GM12878 (cell line): ENCODE measurements around the gene DESI1. TPM values are rescaled to one million over a fixed set of nuclear protein-coding genes. Genes with fewer than 3 reads are reported as not detected.

ENCODE experiments used
- ATAC-seq: fragments of 200-7000 bp; cut with Tn5 transposase; 3 replicates; pipeline ENCODE4 v1.9.1; 2020; ENCODE audit warnings: mild to moderate bottlenecking, moderate library complexity
- BruUV-seq: library from RNA; stranded (reverse); fragments of 400-500 nt; replicated peaks from 2 replicates; lab custom pipeline; 2021; lab: Mats Ljungman, UMichigan
- CTCF ChIA-PET: fragments of 300-600 bp; sonication (Branson Sonifier 250); formaldehyde crosslinking; extraction: SDS; loops from one replicate; lab custom pipeline; 2021; ENCODE audit warnings: inconsistent platforms; lab: Yijun Ruan, JAX
- POLR2A ChIA-PET: fragments of 350-600 bp; formaldehyde crosslinking; extraction: SDS; loops from one replicate; lab custom pipeline; 2021; ENCODE audit warnings: inconsistent platforms; lab: Charles Lee
- RAD21 ChIA-PET: fragments of 300-600 bp; sonication (Branson Sonifier 250); formaldehyde crosslinking; loops from one replicate; lab custom pipeline; 2023; ENCODE audit warnings: antibody characterized with exemption; ENCODE audit not compliant: unreplicated experiment; lab: Charles Lee
- SMC1A ChIA-PET: fragments of 300-600 bp; sonication (Branson Sonifier 250); formaldehyde crosslinking; loops from one replicate; lab custom pipeline; 2023; ENCODE audit not compliant: unreplicated experiment, uncharacterized antibody; lab: Charles Lee
- DNase-seq: peaks from one replicate; pipeline ENCODE4 v3.0.0-alpha.2; 2011; ENCODE audit warnings: low read depth, low spot score
- FAIRE-seq: peaks from 3 replicates; lab custom pipeline; 2011; peaks lifted over from hg19 to GRCh38; lab: Jason Lieb, UNC
- H2AFZ ChIP-seq: 2 replicates; pipeline ENCODE4 v1.6.0; 2011; ENCODE audit warnings: low read depth, low read length, control low read depth; ENCODE audit not compliant: control insufficient read depth
- H3K27ac ChIP-seq: 2 replicates; pipeline ENCODE4 v1.5.1; 2011; ENCODE audit warnings: control low read depth; ENCODE audit not compliant: control insufficient read depth, insufficient read depth
- H3K27me3 ChIP-seq, 2 experiments: replicated peaks in 1 of 2; 2 replicates each; pipeline versions ENCODE4 v1.6.0 to v1.6.1; 2011; ENCODE audit warnings: low read length in 1 of 2; ENCODE audit not compliant: control insufficient read depth in 2 of 2, insufficient read depth in 2 of 2
- H3K36me3 ChIP-seq, 2 experiments: 2 replicates each; pipeline ENCODE4 v1.5.1; 2011; ENCODE audit warnings: low read length in 1 of 2; ENCODE audit not compliant: control insufficient read depth in 2 of 2, insufficient read depth in 2 of 2
- H3K4me1 ChIP-seq: 2 replicates; pipeline ENCODE4 v1.6.1; 2011; ENCODE audit warnings: mild to moderate bottlenecking, low read length, moderate library complexity, mixed read lengths; ENCODE audit not compliant: control insufficient read depth, insufficient read depth
- H3K4me2 ChIP-seq: 2 replicates; pipeline ENCODE4 v1.6.0; 2011; ENCODE audit warnings: control low read depth; ENCODE audit not compliant: control insufficient read depth, insufficient read depth
- H3K4me3 ChIP-seq: fragments of 200-600 bp; sonication (generic); 2 replicates; pipeline ENCODE4 v1.5.1; 2016
- H3K79me2 ChIP-seq: 2 replicates; pipeline ENCODE4 v1.6.0; 2011; ENCODE audit warnings: low read length; ENCODE audit not compliant: control insufficient read depth, insufficient read depth
- H3K9ac ChIP-seq: 2 replicates; pipeline ENCODE4 v1.8.0; 2011; ENCODE audit warnings: low read length, control low read depth, mixed read lengths; ENCODE audit not compliant: control insufficient read depth, insufficient read depth
- H3K9me3 ChIP-seq: replicated peaks from 3 replicates; pipeline ENCODE4 v1.5.1; 2011; ENCODE audit warnings: mild to moderate bottlenecking, low read length; ENCODE audit not compliant: control insufficient read depth, insufficient read depth
- H4K20me1 ChIP-seq: 2 replicates; pipeline ENCODE4 v1.6.0; 2011; ENCODE audit not compliant: control insufficient read depth, insufficient read depth
- BMI1 ChIP-seq: fragments of 450-650 bp; IDR thresholded peaks from 2 replicates; pipeline ENCODE4 v1.6.1; 2016; ENCODE audit warnings: mild to moderate bottlenecking, moderate library complexity, borderline replicate concordance
- ETV6 ChIP-seq, 2 experiments: fragments of 450-650 bp in 1 of 2; IDR thresholded peaks in 1 of 2; conservative IDR thresholded peaks in 1 of 2; 2 replicates each; pipeline ENCODE4 v1.6.1; 2014; ENCODE audit warnings: antibody characterized with exemption in 1 of 2, borderline replicate concordance in 1 of 2, low read depth in 1 of 2, mild to moderate bottlenecking in 1 of 2, moderate library complexity in 1 of 2
- FOXM1 ChIP-seq: IDR thresholded peaks from 2 replicates; pipeline ENCODE4 v1.6.1; 2012; ENCODE audit warnings: low read depth, mild to moderate bottlenecking, inconsistent platforms, low read length, moderate library complexity
- IRF4 ChIP-seq: IDR thresholded peaks from 2 replicates; pipeline ENCODE4 v1.6.1; 2011; ENCODE audit warnings: low read depth, low read length
- MXI1 ChIP-seq: fragments of 150-350 bp; IDR thresholded peaks from 2 replicates; pipeline ENCODE4 v1.6.1; 2011; ENCODE audit warnings: low read depth, mild to moderate bottlenecking, inconsistent platforms, low read length, improper control_type of control experiment
- PAX8 ChIP-seq: fragments of 450-650 bp; IDR thresholded peaks from 2 replicates; pipeline ENCODE4 v1.6.1; 2017; ENCODE audit warnings: mild to moderate bottlenecking, moderate library complexity
- POU2F2 ChIP-seq: IDR thresholded peaks from 3 replicates; pipeline ENCODE4 v1.6.1; 2011; ENCODE audit warnings: low read depth, mild to moderate bottlenecking, low read length, borderline replicate concordance
- RB1 ChIP-seq: fragments of 450-650 bp; formaldehyde crosslinking; IDR thresholded peaks from 2 replicates; pipeline ENCODE4 v1.6.1; 2017; ENCODE audit warnings: mild to moderate bottlenecking, borderline replicate concordance
- RFX5 ChIP-seq: IDR thresholded peaks from 2 replicates; pipeline ENCODE4 v1.6.1; 2011; ENCODE audit warnings: low read depth, low read length, improper control_type of control experiment
- SREBF1 ChIP-seq: IDR thresholded peaks from 2 replicates; pipeline ENCODE4 v1.6.1; 2012; ENCODE audit warnings: mild to moderate bottlenecking, low read length
- TAF1 ChIP-seq: IDR thresholded peaks from 2 replicates; pipeline ENCODE4 v1.6.1; 2011; ENCODE audit warnings: mild to moderate bottlenecking, low read depth, low read length, borderline replicate concordance
- ZNF207 ChIP-seq: fragments of 450-650 bp; IDR thresholded peaks from 2 replicates; pipeline ENCODE4 v1.6.1; 2014; ENCODE audit warnings: antibody characterized with exemption, mild to moderate bottlenecking, borderline replicate concordance
- WGBS: methylation state at CpG from one replicate; pipeline ENCODE4 v1.1.6; 2016; ENCODE audit warnings: low lambda C conversion rate; ENCODE audit not compliant: insufficient replicate concordance, insufficient coverage; ENCODE audit errors: missing lambda C conversion rate; 5-methylcytosine and 5-hydroxymethylcytosine counted together
- in situ Hi-C: fragments of 300-500 bp; cut with MboI; formaldehyde crosslinking; loops from 9 replicates; pipeline ENCODE4 v1.14.3; 2018; ENCODE audit warnings: mixed read lengths
- intact Hi-C: fragments of 100-400 bp; cut with micrococcal nuclease; formaldehyde crosslinking; loops from one replicate; pipeline ENCODE4 v1.14.2; 2022; ENCODE audit not compliant: unreplicated experiment
- polyA plus RNA-seq, 11 experiments: library from polyadenylated mRNA; depleted of rRNA in 4 of 11; unstranded in 6 of 11; stranded (reverse) in 5 of 11; fragments of >200 nt; fragmentation: Nextera tagmentation in 4 of 11; fragmentation: Illumina TruSeq in 1 of 11; extraction: Ambion mirVana in 4 of 11; extraction: Trizol in 1 of 11; gene quantifications; 1 replicate in 1 of 11; 2 replicates in 10 of 11; pipeline versions ENCODE4 v1.2.1 to v1.2.3, GENCODE V29; 2011 to 2016; ENCODE audit warnings: inconsistent platforms in 2 of 11, missing spikeins in 2 of 11, low read depth in 1 of 11
- total RNA-seq, 4 experiments: library from RNA; depleted of rRNA in 3 of 4; stranded (reverse); fragments of >200 nt in 3 of 4; fragmentation: Illumina TruSeq in 1 of 4; extraction: Trizol in 1 of 4; gene quantifications; 2 replicates each; pipeline versions ENCODE4 v1.2.1 to v1.2.3, GENCODE V29; 2013 to 2021
- TF ChIP-seq, protein P1 (sequence below): fragments of 450-650 bp; formaldehyde crosslinking; IDR thresholded peaks from 2 replicates; pipeline ENCODE4 v1.5.0; 2022; ENCODE audit warnings: mild to moderate bottlenecking, missing genetic modification characterization
- TF ChIP-seq, protein P2 (sequence below): fragments of 450-650 bp; formaldehyde crosslinking; IDR thresholded peaks from 2 replicates; pipeline ENCODE4 v1.4.0; 2022; ENCODE audit warnings: mild to moderate bottlenecking, moderate library complexity
- TF ChIP-seq, protein P3 (sequence below): fragments of 150-350 bp; IDR thresholded peaks from 2 replicates; pipeline ENCODE4 v1.6.1; 2016; ENCODE audit warnings: low read depth, low read length

The DESI1 gene
- total and polyA plus RNA-seq, 10 of the 15 experiments (the other 5 are each of a cell fraction or from before 2014, with no cell fraction given): 8.0 to 76.8 (median 40.6) TPM

DNA sequence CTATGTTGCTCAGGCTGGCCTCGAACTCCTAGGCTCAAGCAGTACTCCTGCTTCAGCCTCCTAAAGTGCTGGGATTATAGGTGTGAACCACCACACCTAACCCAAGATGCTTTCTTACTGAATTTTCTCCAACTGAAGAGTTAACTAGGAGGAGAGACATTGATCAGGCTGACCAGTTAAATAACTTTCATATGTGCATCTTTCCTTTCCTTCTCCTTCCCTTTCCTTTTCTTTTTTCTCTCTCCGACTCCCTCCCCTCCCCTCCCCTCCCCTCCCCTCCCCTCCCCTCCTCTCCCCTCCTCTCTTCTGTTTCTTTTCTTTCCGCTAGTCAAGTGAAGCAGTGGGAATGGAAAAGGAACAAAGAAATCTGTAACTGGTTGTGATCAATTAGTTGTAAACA, 26.9 kb upstream of the DESI1 start:
- ATAC-seq: no peak
- SMC1A ChIA-PET: no interaction called here
- Histone ChIP-seq H3K27ac (no peak overlapping the region), H3K79me2 (no peaks in the 10 kb centered on the region; the same call in 1 of the 2 replicates), H3K4me1 (no peaks in the 10 kb centered on the region), H3K9me3 (no peaks in the 10 kb centered on the region), H3K36me3 (peaks cover 9 to 32% of the 10 kb centered on the region in 2 experiments), H3K4me3 (no peak overlapping the region), H2AFZ (no peak overlapping the region), H3K4me2 (no peak overlapping the region), H4K20me1 (no peaks in the 10 kb centered on the region), H3K27me3 (no peaks in the 10 kb centered on the region), H3K9ac (no peak overlapping the region)
- no TSS peak for BruUV-seq
- intact Hi-C loops: no loop called here
- CTCF ChIA-PET: interaction anchor here (2.0 kb wide), 1 partner anchor 20 kb away, joined by 7 read pairs; no protein-coding TSS in a partner anchor
- no peak for DNase-seq
- FAIRE-seq: no peak
- 50% methylated on average over 2 of the region's 3 CpGs for WGBS
- RAD21 ChIA-PET: no interaction called here
- in situ Hi-C loops: no loop called here
- POLR2A ChIA-PET: interaction anchor here (0.6 kb wide), 1 partner anchor 79 kb away, joined by 5 read pairs; no protein-coding TSS in a partner anchor
- TF ChIP-seq IRF4: no peak
- TF ChIP-seq SREBF1: no peak
- no peak for TF ChIP-seq BMI1
- TF ChIP-seq, protein P1, sequence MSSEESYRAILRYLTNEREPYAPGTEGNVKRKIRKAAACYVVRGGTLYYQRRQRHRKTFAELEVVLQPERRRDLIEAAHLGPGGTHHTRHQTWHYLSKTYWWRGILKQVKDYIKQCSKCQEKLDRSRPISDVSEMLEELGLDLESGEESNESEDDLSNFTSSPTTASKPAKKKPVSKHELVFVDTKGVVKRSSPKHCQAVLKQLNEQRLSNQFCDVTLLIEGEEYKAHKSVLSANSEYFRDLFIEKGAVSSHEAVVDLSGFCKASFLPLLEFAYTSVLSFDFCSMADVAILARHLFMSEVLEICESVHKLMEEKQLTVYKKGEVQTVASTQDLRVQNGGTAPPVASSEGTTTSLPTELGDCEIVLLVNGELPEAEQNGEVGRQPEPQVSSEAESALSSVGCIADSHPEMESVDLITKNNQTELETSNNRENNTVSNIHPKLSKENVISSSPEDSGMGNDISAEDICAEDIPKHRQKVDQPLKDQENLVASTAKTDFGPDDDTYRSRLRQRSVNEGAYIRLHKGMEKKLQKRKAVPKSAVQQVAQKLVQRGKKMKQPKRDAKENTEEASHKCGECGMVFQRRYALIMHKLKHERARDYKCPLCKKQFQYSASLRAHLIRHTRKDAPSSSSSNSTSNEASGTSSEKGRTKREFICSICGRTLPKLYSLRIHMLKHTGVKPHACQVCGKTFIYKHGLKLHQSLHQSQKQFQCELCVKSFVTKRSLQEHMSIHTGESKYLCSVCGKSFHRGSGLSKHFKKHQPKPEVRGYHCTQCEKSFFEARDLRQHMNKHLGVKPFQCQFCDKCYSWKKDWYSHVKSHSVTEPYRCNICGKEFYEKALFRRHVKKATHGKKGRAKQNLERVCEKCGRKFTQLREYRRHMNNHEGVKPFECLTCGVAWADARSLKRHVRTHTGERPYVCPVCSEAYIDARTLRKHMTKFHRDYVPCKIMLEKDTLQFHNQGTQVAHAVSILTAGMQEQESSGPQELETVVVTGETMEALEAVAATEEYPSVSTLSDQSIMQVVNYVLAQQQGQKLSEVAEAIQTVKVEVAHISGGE (CRISPR knock-in tag): no peak
- TF ChIP-seq, protein P2, sequence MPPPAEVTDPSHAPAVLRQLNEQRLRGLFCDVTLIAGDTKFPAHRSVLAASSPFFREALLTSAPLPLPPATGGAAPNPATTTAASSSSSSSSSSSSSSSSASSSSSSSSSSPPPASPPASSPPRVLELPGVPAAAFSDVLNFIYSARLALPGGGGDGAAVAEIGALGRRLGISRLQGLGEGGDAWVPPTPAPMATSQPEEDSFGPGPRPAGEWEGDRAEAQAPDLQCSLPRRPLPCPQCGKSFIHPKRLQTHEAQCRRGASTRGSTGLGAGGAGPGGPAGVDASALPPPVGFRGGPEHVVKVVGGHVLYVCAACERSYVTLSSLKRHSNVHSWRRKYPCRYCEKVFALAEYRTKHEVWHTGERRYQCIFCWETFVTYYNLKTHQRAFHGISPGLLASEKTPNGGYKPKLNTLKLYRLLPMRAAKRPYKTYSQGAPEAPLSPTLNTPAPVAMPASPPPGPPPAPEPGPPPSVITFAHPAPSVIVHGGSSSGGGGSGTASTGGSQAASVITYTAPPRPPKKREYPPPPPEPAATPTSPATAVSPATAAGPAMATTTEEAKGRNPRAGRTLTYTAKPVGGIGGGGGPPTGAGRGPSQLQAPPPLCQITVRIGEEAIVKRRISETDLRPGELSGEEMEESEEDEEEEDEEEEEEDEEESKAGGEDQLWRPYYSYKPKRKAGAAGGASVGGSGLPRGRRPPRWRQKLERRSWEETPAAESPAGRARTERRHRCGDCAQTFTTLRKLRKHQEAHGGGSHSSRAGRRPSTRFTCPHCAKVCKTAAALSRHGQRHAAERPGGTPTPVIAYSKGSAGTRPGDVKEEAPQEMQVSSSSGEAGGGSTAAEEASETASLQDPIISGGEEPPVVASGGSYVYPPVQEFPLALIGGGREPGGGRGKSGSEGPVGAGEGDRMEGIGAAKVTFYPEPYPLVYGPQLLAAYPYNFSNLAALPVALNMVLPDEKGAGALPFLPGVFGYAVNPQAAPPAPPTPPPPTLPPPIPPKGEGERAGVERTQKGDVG (CRISPR knock-in tag): no peak
- no peak for TF ChIP-seq FOXM1
- no peak for TF ChIP-seq ETV6 (conservative IDR thresholded peaks at IDR 0.05 in 1 of 2, IDR thresholded peaks at IDR 0.05 in 1 of 2; ENCODE audit: borderline replicate concordance in 1 of 2, low read depth in 1 of 2)
- no peak for TF ChIP-seq RB1
- no peak for TF ChIP-seq MXI1
- no peak for TF ChIP-seq TAF1
- TF ChIP-seq ZNF207: no peak
- no peak for TF ChIP-seq RFX5
- TF ChIP-seq POU2F2: no peak
- TF ChIP-seq PAX8: no peak
- TF ChIP-seq, protein P3, sequence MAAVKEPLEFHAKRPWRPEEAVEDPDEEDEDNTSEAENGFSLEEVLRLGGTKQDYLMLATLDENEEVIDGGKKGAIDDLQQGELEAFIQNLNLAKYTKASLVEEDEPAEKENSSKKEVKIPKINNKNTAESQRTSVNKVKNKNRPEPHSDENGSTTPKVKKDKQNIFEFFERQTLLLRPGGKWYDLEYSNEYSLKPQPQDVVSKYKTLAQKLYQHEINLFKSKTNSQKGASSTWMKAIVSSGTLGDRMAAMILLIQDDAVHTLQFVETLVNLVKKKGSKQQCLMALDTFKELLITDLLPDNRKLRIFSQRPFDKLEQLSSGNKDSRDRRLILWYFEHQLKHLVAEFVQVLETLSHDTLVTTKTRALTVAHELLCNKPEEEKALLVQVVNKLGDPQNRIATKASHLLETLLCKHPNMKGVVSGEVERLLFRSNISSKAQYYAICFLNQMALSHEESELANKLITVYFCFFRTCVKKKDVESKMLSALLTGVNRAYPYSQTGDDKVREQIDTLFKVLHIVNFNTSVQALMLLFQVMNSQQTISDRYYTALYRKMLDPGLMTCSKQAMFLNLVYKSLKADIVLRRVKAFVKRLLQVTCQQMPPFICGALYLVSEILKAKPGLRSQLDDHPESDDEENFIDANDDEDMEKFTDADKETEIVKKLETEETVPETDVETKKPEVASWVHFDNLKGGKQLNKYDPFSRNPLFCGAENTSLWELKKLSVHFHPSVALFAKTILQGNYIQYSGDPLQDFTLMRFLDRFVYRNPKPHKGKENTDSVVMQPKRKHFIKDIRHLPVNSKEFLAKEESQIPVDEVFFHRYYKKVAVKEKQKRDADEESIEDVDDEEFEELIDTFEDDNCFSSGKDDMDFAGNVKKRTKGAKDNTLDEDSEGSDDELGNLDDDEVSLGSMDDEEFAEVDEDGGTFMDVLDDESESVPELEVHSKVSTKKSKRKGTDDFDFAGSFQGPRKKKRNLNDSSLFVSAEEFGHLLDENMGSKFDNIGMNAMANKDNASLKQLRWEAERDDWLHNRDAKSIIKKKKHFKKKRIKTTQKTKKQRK: no peak
